Stimulated activated CD8-positive, alpha-beta memory T cell treated with anti-CD3 and anti-CD28 coated beads, Interleukin-2, amount 100 ng/mL, for 1 hour (primary cell): ENCODE measurements around the gene GPAT3.
"Not testable (repeated sequence)": the region's sequence is repeated elsewhere in the genome, so short reads cannot be mapped to it uniquely, and the experiment has no call there.

Experiments
- DNase-seq, 2 donors: peaks; one replicate each; pipeline ENCODE4 v3.0.0-alpha.2; 2020; ENCODE audit warnings: low read depth in 2 of 2

Gene GPAT3

DNA sequence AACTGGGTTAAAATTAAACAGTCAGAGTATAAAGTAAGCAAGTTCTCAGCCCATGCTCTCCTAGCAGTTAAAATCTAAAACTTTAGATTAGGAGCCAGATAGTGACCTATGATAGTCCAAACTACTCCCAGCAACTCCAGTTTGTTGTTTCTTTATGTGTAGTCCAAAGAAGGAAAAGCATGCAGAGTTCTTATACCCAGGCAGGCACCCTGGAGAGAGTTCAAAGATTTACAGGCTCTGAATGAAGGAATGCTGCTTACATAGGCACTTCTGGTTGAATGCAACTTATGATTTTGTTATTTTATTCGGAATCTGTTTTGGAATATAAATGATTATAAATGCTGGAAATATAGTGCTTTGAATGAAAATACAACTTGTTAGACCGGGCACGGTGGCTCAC lies 67.2 kb downstream of the GPAT3 start:
- DNase-seq, result no peak

DNA sequence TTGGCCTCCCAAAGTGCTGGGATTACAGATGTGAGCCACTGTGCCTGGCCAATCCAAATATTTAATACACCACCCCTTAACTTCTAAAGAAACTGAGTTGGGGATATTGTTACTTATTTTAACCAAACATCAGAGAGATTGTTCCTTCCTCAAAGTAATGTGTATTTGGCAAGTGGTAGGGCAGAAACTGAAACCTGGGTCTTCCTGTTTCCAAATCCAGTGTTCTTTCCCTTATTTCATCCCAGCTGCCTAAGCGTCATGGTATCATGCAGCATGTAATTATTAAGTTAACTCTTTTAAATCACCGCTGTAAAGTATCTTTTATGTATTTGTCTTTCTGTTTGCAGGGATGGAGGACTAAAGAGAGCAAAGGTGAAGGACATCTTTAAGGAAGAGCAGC lies 68.4 kb downstream of the GPAT3 start:
- no peak for DNase-seq

DNA sequence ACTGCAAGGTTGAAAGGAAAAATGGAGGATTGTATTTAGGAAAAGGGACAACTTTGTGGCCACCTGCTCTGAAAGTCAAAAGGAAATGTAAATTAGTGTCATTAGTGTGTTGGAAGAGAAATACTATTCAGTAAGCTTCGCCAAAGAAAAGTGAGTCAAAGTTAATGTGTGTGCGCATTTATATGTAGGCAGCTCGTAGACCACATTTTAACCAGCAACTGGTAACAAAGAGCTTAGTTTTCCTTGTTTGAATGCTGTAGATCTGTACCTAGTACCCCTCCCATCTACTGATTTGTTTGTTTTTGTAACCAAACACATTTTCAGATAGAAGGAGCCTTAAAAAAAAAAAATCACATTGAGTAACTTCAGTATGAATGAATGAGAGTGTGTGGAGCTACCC lies 69.3 kb downstream of the GPAT3 start:
- no peak for DNase-seq

DNA sequence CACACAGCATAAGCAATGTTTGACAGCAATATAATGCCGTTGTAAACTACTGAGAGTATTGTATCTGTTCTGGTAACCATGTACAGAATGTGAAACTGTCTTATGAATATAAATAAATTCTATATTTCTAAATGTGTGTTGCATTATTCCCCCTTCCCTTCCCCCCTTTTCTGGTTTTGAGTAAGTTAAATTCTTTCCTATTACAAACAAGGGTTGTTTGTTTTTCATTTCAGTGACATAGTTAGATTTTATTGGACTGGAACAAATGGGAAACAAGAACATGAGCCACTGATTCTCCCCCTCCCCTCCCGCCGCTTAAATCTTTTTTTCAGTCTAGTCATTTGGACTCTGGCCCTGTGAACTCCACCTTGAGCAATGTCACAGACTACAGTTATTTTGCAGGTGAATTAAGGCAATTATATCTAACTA lies 69.8 kb downstream of the GPAT3 start:
- DNase-seq, result no peak

DNA sequence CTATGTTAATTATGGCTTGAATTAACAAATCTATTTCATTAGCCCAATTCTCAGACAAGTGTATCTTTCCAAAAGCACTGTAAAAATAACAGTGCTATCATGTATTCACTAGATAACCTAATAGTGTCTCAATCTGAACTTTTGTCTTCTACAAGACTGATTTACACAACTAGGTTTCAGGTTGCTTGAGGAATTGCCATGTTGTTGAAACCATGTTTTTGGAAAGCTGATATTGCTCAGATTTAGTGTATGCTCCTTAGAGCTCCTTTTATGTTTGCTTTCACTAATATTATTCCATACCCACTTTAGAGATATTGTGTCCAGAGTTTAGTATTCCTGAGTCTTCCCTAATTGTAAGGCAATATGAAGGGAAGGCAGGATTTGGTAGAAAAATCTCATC lies 70.6 kb downstream of the GPAT3 start:
- DNase-seq, result no peak

DNA sequence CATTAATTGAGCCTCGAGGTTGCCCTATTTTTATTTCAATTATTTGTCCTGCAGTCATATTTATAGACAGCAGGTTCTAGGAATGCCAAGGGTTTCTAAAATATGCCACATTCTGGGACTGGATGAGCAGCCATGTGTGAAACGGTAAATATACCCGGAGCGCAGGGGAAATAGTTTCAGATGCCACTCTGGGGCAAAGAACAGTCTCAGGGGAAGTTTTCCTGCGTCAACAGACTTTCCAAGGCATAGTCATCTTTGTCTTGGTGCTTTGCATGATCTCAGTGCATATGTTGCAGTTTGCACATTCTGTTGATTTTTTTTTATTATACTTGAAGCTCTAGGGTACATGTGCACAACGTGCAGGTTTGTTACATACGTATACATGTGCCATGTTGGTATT lies 71.0 kb downstream of the GPAT3 start:
- no peak for DNase-seq

DNA sequence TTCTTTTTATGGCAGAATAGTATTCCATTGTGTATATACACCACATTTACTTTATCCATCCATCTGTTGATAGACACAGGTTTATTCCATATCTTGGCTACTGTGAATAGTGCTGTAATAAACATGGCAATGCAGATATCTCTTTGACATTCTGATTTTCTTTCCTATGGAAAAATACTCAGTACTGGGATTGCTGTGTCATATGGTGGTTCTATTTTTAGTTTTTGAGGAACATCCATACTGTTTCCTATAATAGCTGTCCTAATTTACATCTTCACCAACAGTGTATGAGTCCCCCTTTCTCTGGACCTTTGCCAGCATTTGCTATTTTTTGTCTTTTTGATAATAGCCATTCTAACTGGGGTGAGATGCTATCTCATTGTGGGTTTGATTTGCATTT lies 73.5 kb downstream of the GPAT3 start:
- no peak for DNase-seq

DNA sequence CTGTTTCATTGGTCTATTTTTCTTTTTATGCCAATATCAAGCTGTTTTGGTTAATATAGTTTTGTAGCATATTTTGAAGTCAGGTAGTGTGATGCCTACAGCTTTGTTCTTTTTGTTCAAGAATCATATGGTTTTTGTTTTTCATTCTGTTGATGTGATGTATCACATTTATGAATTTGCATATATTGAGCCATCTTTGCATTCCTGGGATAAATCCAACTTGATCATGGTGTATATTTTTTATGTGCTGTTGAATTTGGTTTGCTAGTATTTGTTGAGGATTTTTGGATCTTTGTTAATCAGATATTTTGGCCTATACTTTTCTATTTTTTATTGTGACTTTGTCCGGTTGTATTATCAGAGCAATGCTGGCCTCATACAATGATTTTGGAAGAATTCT lies 74.8 kb downstream of the GPAT3 start:
- no peak for DNase-seq

DNA sequence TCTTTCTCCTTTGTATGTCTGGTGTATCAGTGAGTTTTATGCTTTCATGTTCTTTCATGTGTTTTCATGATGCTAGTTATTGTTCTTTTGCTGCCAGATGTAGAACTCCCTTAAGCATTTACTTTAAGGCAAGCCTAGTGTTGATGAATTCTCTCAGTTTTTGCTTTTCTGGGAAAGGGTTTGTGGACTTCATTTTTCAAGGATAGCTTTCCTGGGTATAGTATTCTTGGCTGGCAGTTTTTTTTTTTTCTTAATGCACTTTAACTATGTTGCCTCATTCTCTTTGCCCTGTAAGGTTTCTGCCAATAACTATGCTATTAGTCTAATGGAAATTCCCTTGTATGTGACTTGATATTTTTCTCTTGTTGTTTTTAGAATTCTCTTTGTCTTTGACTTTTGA lies 77.1 kb downstream of the GPAT3 start:
- no peak for DNase-seq

DNA sequence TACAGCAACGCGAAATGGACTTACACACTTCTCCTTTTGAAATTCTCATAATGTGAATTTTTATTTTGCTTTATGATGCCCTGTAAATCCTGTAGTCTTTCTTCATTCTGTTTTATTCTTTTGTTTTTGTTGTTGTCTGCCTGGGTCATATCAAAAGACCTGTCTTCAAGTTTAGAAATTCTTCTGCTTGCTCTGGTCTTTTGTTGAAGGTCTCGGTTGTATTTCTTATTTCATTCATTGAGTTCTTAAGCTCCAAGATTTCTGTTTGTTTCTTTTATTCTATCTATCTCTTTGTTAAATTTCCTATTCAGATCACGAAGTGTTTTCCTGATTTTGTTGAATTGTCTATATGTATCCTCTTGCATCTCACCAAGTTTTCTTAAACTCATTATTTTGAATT lies 78.1 kb downstream of the GPAT3 start:
- DNase-seq, result no peak

DNA sequence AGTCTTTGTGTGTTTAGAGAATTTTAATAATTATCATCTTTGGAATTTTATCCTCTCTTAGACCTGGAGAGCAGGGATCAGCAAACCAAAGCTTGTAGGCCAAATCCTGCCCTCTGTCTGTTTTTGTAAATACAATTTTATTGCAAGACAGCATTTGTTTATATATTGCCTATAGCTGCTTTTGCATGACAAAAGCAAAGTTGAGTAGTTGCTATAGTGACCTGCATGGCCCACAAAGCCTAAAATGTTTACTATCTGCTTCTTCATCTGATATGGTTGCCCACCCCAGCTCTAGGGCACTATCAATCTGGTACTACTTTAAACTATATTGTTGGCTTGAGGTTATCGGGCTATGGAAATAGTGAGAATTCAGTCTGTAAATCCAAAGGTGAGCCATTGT lies 80.3 kb downstream of the GPAT3 start:
- DNase-seq, result no peak

DNA sequence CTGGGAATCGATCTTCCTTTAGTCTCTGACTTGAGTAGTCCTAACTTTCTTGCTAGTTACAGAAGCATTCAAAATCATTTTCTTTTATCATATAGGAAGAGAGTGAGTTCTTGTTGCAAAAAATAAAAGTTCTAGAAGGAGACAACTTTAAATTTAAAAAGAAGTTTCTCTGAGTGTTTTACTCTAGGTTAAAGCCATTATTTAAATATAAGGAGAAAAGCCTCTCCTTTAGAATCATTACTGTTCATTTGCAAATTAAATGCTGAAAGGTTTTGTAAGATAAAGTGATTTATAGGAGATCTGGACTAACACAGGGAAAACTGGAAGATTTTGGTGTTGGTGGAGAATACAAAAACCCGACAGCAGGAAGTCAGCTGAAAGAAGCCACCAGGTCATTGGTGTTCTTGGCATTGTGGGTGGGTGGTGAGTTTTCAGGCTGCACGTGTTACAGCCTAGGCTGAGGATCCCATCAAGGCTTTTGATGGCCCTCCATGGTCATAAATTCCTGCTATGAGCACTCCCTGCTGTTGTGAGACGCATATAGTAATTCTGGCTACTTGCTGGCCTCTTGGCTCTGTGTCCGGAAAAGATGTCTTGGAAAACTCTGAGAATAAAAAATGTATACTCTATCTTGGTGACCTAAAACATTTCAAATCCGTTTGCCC lies 81.6 kb downstream of the GPAT3 start:
- no peak for DNase-seq

DNA sequence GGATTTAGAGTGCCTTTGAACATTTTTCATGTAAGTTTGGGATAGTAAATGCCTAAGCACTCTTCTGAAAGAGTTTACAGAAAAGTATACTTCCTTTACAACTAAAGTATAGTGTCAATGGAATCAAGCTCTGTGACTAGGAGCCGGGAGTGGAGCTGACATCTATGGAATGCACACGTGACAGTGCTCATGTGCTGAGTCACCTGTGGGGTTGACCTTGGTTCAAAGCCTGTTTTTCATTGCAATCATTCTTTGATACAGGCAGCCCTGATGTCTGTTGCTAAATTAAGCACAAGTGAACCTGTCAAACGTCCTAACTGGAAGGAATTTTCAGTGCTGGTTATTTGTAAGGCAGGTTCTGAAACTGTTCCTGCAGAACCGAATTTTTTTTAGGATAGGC lies 82.5 kb downstream of the GPAT3 start:
- no peak for DNase-seq

DNA sequence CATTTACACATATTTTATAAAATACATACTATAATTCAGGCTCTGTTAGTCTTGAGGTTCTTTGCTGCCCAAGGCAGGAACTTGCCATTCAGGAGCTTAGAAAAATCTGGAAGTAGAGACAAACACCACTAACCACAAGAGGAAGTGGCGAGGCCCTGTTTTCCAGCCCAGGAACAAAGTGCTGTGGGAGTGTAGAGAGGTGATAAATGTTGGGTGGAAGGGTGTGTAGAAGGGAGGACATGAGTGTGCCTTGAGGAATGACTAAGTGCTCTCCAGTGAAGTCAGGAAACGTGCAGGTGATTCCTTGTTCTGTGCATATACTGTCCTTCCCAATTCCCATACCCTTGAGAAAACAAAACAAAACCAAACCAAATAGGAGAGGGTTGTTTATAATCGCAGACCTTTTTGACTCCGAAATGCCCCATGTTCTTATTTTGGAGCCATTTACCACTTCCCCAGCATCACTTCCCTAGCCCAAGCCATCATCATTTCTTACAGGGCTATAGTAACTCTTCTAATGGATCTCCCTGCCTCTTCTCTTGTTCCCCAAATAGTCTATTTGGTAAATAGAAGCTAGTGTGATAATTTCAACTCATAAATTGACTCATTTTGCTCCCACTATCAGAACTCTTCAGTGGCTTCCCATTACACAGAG lies 83.2 kb downstream of the GPAT3 start:
- no peak for DNase-seq

DNA sequence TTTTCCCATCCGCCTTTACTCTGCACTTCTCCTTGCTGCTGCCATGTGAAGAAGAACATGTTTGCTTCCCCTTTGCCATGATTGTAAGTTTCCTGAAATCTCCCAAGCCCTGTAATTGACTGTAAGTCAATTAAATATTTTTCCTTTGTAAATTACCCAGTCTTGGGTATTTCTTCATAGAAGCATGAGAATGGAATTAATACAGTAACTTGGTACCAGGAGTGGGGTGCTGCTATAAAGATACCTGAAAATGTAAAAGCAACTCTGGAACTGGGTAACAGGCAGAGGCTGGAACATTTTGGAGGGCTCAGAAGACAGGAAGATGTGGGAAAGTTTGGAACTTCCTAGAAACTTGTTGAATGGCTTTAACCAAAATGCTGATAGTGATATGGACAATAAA lies 86.2 kb downstream of the GPAT3 start:
- DNase-seq, result not testable (repeated sequence)

DNA sequence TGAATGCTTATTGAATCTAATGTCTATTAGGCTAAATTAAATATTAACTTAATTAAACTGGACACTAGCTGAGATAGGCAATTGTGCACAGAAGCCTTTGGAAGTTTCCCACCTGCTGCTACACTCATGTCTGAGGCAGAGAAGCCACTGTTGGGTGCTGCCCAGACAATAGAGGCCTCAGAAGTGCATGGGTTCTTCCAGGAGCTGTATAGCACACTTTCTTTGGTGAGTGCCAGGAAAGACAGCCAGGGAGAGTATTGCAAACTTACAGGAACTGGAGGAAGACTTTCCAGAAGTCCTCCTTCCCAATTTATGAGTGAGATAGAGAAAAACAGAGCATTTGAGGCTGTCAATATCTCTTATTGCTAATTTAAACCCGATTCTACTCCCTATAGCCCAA lies 89.9 kb downstream of the GPAT3 start:
- DNase-seq, result no peak

DNA sequence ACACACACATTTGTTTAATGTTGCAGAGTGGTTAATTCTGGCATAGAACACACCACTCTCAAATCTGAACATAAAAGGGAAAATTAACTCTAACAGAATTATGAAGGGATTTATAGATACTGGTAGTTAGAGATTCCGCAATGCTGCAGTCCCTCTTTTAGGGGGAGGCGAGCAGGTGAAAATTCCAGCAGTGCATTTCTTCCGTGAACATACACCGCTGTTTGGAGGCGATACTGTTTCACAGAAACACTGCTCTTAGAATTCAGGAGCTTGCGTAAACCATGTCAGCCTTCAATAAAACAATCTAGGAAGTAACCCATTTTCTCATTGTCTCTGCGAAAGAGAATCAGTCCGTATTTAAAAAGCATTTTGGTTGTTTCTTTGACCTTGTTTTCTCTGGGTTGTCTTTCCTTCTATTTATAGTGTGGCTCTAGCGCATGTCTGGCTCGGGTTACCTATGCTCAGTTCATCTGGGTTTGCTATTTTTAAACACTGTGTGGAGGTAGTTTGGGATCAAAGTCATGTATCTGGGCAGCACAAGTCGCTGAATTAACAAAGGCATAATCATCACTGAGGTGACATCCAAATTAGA lies 90.4 kb downstream of the GPAT3 start:
- DNase-seq, result no peak

DNA sequence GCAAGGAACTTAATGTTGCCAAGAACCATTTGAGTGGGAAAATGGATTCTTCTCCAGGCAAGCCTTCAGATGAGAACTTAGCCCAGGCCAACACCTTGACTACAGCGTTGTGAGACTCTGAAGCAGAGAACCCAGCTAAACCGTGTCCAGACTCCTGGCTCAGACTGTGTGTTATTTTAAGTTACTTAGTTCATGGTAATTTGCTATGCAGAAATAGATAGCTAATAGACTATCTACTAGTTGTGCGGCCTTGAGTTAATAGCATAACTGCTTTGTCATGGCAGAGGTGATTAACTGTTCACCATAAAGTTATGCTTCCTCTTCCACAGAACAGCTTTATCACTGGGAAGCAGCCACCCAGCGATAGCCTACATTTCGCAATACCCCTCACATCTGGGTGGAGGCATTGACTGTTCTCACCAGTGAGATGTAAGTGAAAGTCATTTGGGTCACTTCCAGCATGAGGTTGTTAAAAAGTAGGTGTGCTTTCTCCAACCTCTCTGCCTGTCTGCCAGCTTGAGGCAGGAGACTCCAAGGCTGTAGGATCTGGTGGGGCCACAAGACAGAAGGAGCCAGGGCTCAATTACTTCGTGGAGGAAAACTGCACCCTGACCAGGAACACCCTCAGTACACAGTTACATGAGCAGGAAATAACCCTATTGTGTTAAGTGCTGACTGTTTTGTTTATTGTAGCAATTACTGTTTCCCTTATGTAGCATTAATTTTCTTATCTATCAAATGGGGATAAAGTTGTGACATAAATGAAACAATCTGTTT lies 94.2 kb downstream of the GPAT3 start:
- DNase-seq, result no peak

DNA sequence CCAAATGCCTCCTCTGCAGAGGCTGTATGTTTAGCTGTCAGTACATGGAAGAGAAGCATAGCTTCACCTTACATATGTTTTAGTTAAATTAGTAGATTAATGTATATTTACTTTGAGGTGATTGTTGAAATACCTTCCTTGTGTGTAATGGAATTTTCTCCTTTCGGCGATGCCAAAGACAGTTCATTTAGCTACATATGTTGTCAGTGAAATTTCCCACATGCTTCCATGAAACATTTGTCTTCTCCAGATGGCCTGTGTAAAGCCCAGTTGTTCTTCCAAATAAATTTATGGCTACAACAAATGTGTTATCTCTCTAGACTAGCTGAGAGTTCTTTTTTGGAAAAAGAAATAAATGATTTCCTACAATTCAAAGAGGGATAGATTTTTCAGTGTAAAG lies 95.2 kb downstream of the GPAT3 start:
- DNase-seq, result no peak

DNA sequence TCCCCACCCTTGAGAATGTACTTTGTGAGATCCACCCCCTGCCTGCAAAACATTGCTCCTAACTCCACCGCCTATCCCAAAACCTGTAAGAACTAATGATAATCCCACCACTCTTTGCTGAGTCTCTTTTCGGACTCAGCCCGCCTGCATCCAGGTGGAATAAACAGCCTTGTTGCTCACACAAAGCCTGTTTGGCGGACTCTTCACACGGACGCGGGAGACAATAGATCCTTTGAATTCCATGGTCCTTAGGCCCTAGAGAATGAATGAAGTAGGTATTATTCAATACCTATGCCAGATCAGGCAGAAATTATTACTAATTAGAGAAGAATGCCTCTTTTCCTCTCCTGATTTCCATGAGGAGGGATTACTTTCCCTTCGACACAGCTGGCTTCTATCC lies 101.0 kb downstream of the GPAT3 start:
- DNase-seq, result no peak

DNA sequence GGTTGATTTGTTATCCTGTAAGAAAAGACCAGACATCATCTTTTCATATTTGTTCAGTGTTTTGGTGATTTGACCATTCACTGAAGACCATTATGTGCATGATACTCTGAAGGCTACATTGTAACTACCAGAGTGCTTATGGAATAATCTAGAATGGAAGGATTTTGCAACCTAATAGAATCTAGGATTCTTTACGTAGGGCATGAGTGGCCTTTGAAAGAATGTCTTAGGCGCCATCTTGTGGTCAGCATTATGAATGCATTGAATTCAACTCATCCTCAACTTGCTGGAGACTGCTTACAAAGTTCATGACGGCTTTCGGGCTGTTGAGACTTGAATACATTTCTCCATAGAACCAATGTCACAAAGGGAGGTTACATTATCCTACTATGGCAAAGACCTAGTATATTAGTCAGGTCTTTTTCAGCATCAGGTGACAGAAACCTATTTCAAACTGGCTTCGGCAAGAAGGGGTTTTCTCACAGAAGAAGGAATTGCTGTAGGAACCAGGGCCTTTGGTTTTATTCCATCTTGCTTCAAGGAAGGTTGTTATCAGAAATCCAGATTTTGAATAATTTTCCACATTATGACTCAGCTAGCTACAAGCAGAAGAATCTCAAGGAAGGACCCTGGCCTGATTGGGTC lies 104.1 kb downstream of the GPAT3 start:
- peak; percentile 4 to 17 for DNase-seq

DNA sequence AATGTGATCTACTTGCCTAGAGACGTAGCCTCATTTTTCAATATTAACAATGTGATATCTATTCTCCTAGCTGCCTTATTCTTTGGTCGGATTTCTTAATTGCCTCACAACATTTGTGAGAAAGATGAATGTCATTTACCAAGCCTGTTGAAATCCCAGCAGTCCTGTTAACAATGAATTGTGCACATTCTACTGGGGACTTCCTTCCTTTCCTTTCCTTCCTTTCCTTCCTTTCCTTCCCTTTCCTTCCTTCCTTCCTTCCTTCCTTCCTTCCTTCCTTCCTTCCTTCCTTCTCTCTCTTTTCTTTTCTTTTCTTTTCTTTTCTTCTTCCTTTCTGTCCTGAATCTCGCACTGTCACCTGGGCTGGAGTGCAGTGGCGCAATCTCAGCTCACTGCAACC lies 107.1 kb downstream of the GPAT3 start:
- DNase-seq, result no peak
